ENCODE data around the gene SURF6. TPM values are rescaled to one million over a fixed set of nuclear protein-coding genes. Genes with fewer than 3 reads are reported as not detected.

The SURF6 gene
- total RNA-seq, 2 experiments from 2014 or later = 14.2 to 17.3 TPM

DNA sequence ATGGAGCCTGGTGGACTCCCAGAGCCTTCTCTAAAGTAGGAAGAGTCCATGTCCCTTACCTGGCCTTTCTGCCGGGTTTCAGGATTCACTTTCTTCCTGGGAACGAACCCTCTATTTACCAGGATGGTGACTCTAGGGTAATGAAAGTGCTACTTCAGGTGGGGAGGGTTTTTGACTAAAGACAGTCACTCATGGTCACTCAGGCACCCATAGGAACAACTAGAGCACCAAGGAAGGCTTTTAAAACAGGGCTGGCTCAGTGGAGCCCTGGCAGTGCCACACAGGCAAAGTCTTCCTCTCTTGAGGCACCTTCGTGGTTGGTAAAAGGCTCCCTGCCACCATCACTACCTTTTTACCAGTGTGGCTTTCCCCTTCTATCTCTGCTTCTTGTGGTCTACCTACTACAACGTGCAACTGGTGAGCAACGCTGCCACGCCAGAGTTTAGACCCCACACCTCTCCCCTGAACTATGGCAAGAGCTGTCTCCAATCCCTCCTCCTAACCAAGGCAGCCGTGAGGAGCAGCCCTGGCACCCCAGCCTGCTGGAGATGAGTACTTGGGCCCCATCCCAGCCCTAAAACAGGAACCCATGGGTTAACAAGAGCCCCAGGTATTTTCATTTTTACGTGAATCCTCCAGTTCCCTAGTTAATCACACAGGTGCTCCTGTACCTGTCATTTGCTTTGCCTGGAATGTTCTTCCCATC, 16.8 kb upstream of the SURF6 start:
- DNase-seq = no peak
- CTCF ChIA-PET = interaction anchor here (0.7 to 2.6 kb wide), 7 partner anchors 8 to 53 kb away, joined by 3 to 10 read pairs (median 3); no protein-coding TSS in a partner anchor
- Mint-ChIP-seq H3K27ac (no peak overlapping the region), H3K4me1 (peaks cover 57% of the 10 kb centered on the region), H3K4me3 (no peak overlapping the region), H3K27me3 (no peaks in the 10 kb centered on the region), H3K9me3 (no peaks in the 10 kb centered on the region), H3K36me3 (ENCODE audit: low read depth) (peaks cover 56% of the 10 kb centered on the region)
- POLR2A ChIA-PET = no interaction called here

- DNase-seq = peak; percentile 50
- Mint-ChIP-seq H3K9me3 (no peaks in the 10 kb centered on the region), H3K27me3 (no peaks in the 10 kb centered on the region), H3K4me3 (no peak overlapping the region), H3K27ac (no peak overlapping the region), H3K4me1 (peaks cover 52% of the 10 kb centered on the region), H3K36me3 (ENCODE audit: low read depth) (peaks cover 54% of the 10 kb centered on the region)
- ChIA-PET POLR2A (no interaction called here), CTCF (interaction anchor here (0.9 to 2.6 kb wide), 7 partner anchors 9 to 66 kb away, joined by 3 to 10 read pairs (median 3); no protein-coding TSS in a partner anchor)
Observed at GRCh38 chr9:133351908-133352634, 16.1 kb upstream of the SURF6 start.

DNA sequence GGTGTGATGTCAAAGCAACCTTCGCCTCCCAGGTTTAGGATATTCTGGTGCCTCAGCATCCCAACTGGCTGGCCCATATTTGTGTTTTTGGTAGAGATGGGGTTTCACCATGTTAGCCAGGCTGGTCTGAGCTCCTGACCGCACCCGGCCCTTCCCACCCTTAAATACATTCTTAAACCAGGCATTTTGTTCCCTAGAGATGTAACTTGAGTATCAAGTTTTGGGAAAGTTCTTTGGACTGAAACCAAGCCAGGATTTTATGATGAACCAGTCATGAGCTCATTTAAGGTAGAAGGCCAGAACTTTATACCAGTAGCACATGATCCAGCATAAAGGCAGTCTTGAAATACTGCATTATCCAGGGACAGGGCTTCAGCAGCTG, 15.5 kb upstream of the SURF6 start:
- H3K4me1 Mint-ChIP-seq = peaks cover 57% of the 10 kb centered on the region
- H3K9me3 Mint-ChIP-seq = no peaks in the 10 kb centered on the region
- peaks cover 57% of the 10 kb centered on the region for H3K36me3 Mint-ChIP-seq (ENCODE audit: low read depth)
- DNase-seq = no peak
- no peak overlapping the region for H3K27ac Mint-ChIP-seq
- H3K27me3 Mint-ChIP-seq = no peaks in the 10 kb centered on the region
- POLR2A ChIA-PET = no interaction called here
- no peak overlapping the region for H3K4me3 Mint-ChIP-seq
- CTCF ChIA-PET = interaction anchor here (1.3 to 2.6 kb wide), 7 partner anchors 8 to 67 kb away, joined by 3 to 10 read pairs (median 3); no protein-coding TSS in a partner anchor

GRCh38 chr9:133349965-133350616, 14.1 kb upstream of the SURF6 start:
- Mint-ChIP-seq H3K36me3 (ENCODE audit: low read depth) (peaks cover 57% of the 10 kb centered on the region), H3K9me3 (no peaks in the 10 kb centered on the region), H3K27ac (peak overlapping the region; percentile 71), H3K4me3 (peak overlapping the region; percentile 34), H3K27me3 (no peaks in the 10 kb centered on the region), H3K4me1 (peaks cover 56% of the 10 kb centered on the region)
- CTCF ChIA-PET = interaction anchor here (0.9 to 2.6 kb wide), 7 partner anchors 10 to 68 kb away, joined by 3 to 10 read pairs (median 3); no protein-coding TSS in a partner anchor
- POLR2A ChIA-PET = interaction anchor here (2.6 kb wide), 1 partner anchor 21 kb away, joined by 17 read pairs; no protein-coding TSS in a partner anchor
- no peak for DNase-seq

DNA sequence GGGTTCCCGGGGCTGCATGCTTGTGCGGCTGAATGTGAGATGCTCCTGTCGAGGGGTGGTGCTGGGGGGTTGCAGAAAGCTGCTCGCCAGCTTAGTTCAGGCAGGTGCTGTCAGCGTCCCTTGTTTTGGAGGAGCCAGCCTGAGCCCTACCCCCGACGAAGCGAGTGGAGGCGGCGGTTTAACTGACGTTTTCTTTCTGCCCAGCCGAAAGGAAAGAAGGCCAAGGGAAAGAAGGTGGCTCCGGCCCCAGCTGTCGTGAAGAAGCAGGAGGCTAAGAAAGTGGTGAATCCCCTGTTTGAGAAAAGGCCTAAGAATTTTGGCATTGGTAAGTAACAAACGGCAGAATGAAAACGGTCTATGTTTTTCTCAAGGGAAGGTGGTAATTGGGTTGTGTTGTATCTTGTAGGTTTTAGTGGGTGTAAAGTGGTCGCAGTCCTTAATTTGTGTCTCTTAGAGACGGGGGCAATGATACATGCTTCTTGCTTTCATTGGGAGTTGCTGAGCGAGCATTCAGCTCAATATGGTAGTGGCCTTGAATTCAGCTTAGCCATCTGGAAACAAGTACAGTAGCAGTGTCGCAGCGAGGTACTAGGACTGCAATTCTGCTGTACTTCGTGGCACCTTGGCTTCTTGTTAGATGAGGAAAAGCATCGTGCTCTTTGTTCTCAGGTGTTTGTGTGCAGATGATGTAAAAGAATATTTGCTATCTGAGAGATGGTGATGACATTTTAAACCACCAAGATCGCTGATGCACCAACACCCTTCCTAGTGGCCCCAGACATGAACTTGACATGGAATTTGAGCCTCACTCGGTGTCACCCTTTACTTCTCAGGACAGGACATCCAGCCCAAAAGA, 13.0 kb upstream of the SURF6 start:
- no peaks in the 10 kb centered on the region for H3K9me3 Mint-ChIP-seq
- POLR2A ChIA-PET = interaction anchor here (0.6 to 2.6 kb wide), 4 partner anchors 22 to 182 kb away, joined by 3 to 17 read pairs (median 4); partner anchors contain the start of gene STKLD1
- peaks cover 44% of the 10 kb centered on the region for H3K4me1 Mint-ChIP-seq
- H3K36me3 Mint-ChIP-seq (ENCODE audit: low read depth) = peaks cover 57% of the 10 kb centered on the region
- H3K27ac Mint-ChIP-seq = peak overlapping the region; percentile 98
- no peak for DNase-seq
- CTCF ChIA-PET = interaction anchor here (0.6 to 1.7 kb wide), 6 partner anchors 8 to 679 kb away, joined by 3 to 5 read pairs (median 3); partner anchors contain the start of genes DDX31 and GTF3C4
- H3K27me3 Mint-ChIP-seq = no peaks in the 10 kb centered on the region
- peak overlapping the region; percentile 100 for H3K4me3 Mint-ChIP-seq

- peak; percentile 95 for DNase-seq
- Mint-ChIP-seq H3K27me3 (no peaks in the 10 kb centered on the region), H3K36me3 (ENCODE audit: low read depth) (peaks cover 53% of the 10 kb centered on the region), H3K9me3 (no peaks in the 10 kb centered on the region), H3K4me3 (peak within 1 kb of the TSS; percentile 100), H3K27ac (peak within 1 kb of the TSS; percentile 98), H3K4me1 (peaks cover 43% of the 10 kb centered on the region)
- ChIA-PET POLR2A (interaction anchor here (0.6 to 2.6 kb wide), 7 partner anchors 9 to 181 kb away, joined by 3 to 17 read pairs (median 3); partner anchors contain the start of gene STKLD1), CTCF (interaction anchor here (0.6 to 1.7 kb wide), 8 partner anchors 8 to 678 kb away, joined by 3 to 8 read pairs (median 3); partner anchors contain the start of genes DDX31 and GTF3C4)
Observed at GRCh38 chr9:133347985-133348717, 12.2 kb upstream of the SURF6 start, which contains the start of the genes MED22 and RPL7A. TSS of gene MED22 (minus strand) at chr9:133348131. CDS start at chr9:133346662, 1,469 bp downstream. TSS of gene RPL7A (plus strand) at chr9:133348218. CDS start at chr9:133348244, 26 bp downstream.

DNA sequence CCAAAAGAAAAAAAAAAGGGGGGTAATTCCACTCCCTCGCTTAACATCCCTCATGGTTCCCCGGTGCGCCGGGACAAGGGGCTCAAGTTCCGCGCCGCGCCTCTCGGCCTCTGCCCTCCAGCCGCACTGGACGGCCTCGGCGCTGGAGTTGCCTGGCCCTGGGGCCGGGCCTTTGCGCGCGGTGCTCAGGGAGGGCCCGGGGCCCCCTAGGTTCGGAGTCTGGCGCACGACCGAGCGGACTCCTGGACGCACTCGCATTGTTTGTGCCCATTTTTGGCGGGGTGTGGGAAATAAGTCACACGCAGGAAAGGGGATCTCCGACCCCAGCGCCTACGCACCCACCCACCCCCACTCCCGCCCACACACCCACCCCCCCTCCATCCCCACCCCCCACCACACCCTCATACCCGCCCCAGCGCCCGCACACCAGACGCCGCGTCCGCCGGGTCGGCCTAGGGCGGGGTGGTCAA, 11.6 kb upstream of the SURF6 start:
- Mint-ChIP-seq H3K9me3 (no peaks in the 10 kb centered on the region), H3K27me3 (no peaks in the 10 kb centered on the region), H3K27ac (peak overlapping the region; percentile 98), H3K4me1 (peaks cover 43% of the 10 kb centered on the region), H3K4me3 (peak overlapping the region; percentile 100), H3K36me3 (ENCODE audit: low read depth) (peaks cover 49% of the 10 kb centered on the region)
- ChIA-PET POLR2A (interaction anchor here (0.7 to 2.6 kb wide), 6 partner anchors 10 to 29 kb away, joined by 3 to 17 read pairs (median 4); partner anchors contain the start of gene STKLD1), CTCF (interaction anchor here (0.8 to 1.7 kb wide), 6 partner anchors 8 to 140 kb away, joined by 3 to 8 read pairs (median 4); no protein-coding TSS in a partner anchor)
- peak; percentile 40 for DNase-seq

GRCh38 chr9:133346021-133346785, 10.2 kb upstream of the SURF6 start:
- Mint-ChIP-seq H3K4me1 (peaks cover 44% of the 10 kb centered on the region), H3K36me3 (ENCODE audit: low read depth) (peaks cover 44% of the 10 kb centered on the region), H3K27me3 (no peaks in the 10 kb centered on the region), H3K27ac (peak overlapping the region; percentile 87), H3K4me3 (peak overlapping the region; percentile 90), H3K9me3 (no peaks in the 10 kb centered on the region)
- ChIA-PET POLR2A (no interaction called here), CTCF (interaction anchor here (1.1 kb wide), 1 partner anchor 16 kb away, joined by 3 read pairs; no protein-coding TSS in a partner anchor)
- DNase-seq = no peak

- Mint-ChIP-seq H3K27me3 (no peaks in the 10 kb centered on the region), H3K36me3 (ENCODE audit: low read depth) (peaks cover 40% of the 10 kb centered on the region), H3K4me1 (peaks cover 47% of the 10 kb centered on the region), H3K27ac (no peak overlapping the region), H3K4me3 (no peak overlapping the region), H3K9me3 (no peaks in the 10 kb centered on the region)
- no peak for DNase-seq
- CTCF ChIA-PET = no interaction called here
- POLR2A ChIA-PET = no interaction called here
Observed at GRCh38 chr9:133345596-133345995, 9.6 kb upstream of the SURF6 start.

- Mint-ChIP-seq H3K27ac (no peak overlapping the region), H3K4me1 (peaks cover 48% of the 10 kb centered on the region), H3K9me3 (no peaks in the 10 kb centered on the region), H3K36me3 (ENCODE audit: low read depth) (peaks cover 40% of the 10 kb centered on the region), H3K27me3 (no peaks in the 10 kb centered on the region), H3K4me3 (no peak overlapping the region)
- ChIA-PET POLR2A (no interaction called here), CTCF (no interaction called here)
- DNase-seq = no peak
Observed at GRCh38 chr9:133344979-133345378, 9.0 kb upstream of the SURF6 start.

All from activated CD4-positive, alpha-beta T cell treated with anti-CD3 and anti-CD28 coated beads, Interleukin-2, amount 10 ng/mL, durations not matched to agents 7 days and 5 days (primary cell).